D721Med (cell line): ENCODE measurements around the gene IL1A.

Experiments used
- DNase-seq: peaks from one replicate; pipeline ENCODE4 v3.0.0; 2011; ENCODE audit warnings: low spot score; ENCODE audit not compliant: insufficient read length
- FAIRE-seq: peaks from 2 replicates; lab custom pipeline; 2011; peaks lifted over from hg19 to GRCh38; lab: Jason Lieb, UNC
- CTCF ChIP-seq: IDR thresholded peaks from 2 replicates; pipeline ENCODE4 v1.5.1; 2012; ENCODE audit warnings: mild to moderate bottlenecking, control low read depth; ENCODE audit not compliant: insufficient read depth; ENCODE audit errors: missing control alignments

The IL1A gene

GRCh38 chr2:112782234-112782799 lies 2.0 kb downstream of the IL1A start:
- FAIRE-seq: no peak
- TF ChIP-seq CTCF: no peak
- no peak for DNase-seq

DNA sequence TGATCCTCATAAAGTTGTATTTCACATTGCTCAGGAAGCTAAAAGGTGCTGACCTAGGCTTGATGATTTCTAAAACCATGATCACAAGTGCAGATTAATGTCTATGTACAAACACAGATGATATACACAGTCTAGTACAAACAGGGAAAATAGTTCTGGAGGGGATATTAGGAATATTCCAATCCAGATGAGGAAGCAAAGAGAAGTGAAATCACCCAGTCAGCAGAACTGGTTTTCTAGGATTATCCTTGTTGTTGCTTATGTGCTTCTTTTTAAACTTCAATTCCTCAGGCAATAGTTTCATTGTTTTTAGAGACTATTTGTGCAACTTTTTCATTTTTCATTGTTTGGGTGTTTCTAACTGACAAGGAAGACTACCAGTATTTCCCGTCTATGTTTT lies 4.7 kb downstream of the IL1A start:
- FAIRE-seq: no peak
- no peak for DNase-seq
- no peak for TF ChIP-seq CTCF

GRCh38 chr2:112777036-112777435 lies 7.3 kb downstream of the IL1A start:
- DNase-seq: no peak
- TF ChIP-seq CTCF: no peak
- FAIRE-seq: no peak

GRCh38 chr2:112776113-112776512 lies 8.2 kb downstream of the IL1A start:
- TF ChIP-seq CTCF: no peak
- no peak for DNase-seq
- no peak for FAIRE-seq

DNA sequence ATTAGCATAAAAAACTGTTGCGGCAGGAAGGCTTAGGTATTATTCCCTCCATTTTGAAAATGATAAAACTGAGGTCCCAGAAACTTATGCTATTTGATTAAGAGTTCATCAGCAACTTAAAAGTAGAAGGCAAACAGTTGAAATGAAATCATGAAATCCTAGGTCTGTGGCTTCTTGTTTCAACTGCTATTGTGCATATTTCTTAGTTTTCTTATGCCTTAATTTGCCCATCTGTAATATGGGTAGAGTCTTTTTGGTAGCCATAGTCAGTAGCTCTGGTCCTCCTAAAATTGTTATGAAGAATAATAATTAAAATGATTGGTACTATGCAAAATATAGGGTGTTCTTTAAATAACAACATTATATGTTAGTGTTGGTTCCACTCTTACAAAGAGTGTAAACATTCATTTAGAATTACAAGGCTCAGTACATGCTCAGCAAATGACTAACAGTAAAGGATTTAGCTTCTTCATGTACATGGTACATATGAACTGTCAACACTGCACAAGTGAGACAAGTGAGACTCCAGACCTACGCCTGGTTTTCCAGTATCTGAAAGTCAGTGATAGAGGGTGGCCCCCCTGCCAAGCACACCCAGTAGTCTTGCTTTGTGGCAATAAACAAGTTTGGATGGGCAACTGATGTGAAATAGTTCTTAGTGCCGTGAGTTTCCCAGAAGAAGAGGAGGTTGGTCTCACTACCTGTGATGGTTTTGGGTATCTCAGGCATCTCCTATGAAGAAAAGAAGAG lies 9.6 kb downstream of the IL1A start:
- DNase-seq (no peak), FAIRE-seq (no peak)
- TF ChIP-seq CTCF: no peak

DNA sequence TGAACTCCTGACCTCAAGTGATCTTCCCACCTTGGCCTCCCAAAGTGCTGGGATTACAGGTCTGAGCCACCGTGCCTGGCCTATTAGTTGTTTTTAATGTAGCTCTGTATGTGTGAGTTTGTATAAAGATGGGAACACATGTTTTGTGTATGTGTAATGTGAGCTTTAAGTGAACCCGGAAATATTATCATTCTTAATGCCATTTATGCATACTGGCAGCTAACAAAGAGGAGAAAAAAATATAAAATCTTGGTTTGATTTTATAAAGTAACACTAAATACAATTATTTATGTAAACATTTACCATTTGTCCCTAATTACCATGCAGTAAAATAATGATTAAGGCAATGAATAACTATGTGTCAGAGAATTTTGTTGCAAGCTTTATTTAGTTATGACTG lies 10.7 kb downstream of the IL1A start:
- TF ChIP-seq CTCF: no peak
- FAIRE-seq (no peak), DNase-seq (no peak)

DNA sequence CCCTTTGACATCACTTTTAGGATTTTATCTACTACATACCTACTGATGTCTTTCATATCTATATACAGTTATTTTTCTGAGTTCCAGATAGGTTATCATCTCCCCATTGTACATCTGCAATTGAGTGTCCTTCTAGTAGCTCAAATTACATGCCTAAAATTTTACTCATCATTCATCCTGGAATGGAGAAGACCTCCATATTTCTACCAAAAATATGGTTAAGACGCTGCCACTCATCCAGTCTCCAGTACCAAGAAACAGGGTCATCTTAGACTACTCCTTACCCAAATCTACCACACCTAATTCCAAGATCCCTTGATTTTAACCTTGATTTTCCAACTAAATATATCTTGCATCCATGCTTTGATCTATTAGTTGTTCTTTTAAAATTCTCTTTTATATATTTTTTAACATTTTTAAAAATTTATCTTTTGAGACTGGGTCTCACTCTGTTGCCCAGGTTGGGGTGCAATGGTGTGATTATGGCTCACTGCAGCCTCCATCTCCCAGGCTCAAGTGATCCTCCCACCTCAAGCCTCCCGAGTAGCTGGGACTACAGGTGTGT lies 11.3 kb downstream of the IL1A start:
- FAIRE-seq (no peak), DNase-seq (no peak)
- TF ChIP-seq CTCF: no peak
